Right lobe of liver (tissue), 6 donors: ENCODE measurements around the gene SGTA. TPM values are rescaled to one million over a fixed set of nuclear protein-coding genes. Genes with fewer than 3 reads are reported as not detected.

ENCODE experiments used
- ATAC-seq, 4 donors: fragments of 200-7000 bp; cut with Tn5 transposase; one replicate each; pipeline ENCODE4 v1.9.1; 2020; ENCODE audit warnings: mild to moderate bottlenecking in 4 of 4, moderate library complexity in 4 of 4
- DNase-seq, 3 donors: peaks; one replicate each; pipeline ENCODE4 v3.0.0-alpha.2; 2020
- H3K27ac ChIP-seq, 3 donors: fragments of 200-600 bp; one replicate each; pipeline ENCODE4 v1.8.0; 2022
- H3K27me3 ChIP-seq, 2 donors: fragments of 200-600 bp; one replicate each; pipeline ENCODE4 v1.8.0; 2022
- H3K36me3 ChIP-seq, 4 donors: fragments of 200-600 bp; sonication (generic) in 1 of 4; one replicate each; pipeline versions ENCODE4 v1.5.1 to v1.8.0; 2017 to 2022; ENCODE audit warnings: control low read depth in 1 of 4
- H3K4me1 ChIP-seq, 4 donors: fragments of 200-600 bp; sonication (generic) in 1 of 4; one replicate each; pipeline versions ENCODE4 v1.5.1 to v1.8.0; 2017 to 2022; ENCODE audit warnings: control low read depth in 1 of 4
- H3K4me3 ChIP-seq, 3 donors: fragments of 200-600 bp; one replicate each; pipeline ENCODE4 v1.8.0; 2022
- H3K9me3 ChIP-seq, 4 donors: fragments of 200-600 bp; sonication (generic) in 1 of 4; one replicate each; pipeline versions ENCODE4 v1.5.1 to v1.8.0; 2017 to 2022; ENCODE audit warnings: control low read depth in 1 of 4
- CTCF ChIP-seq, 4 donors: fragments of 200-600 bp in 3 of 4; fragments of 450-650 bp in 1 of 4; IDR thresholded peaks; one replicate each; pipeline versions ENCODE4 v1.5.1 to v1.8.0; 2016 to 2022; ENCODE audit warnings: antibody characterized with exemption in 4 of 4, mild to moderate bottlenecking in 2 of 4
- POLR2A ChIP-seq: fragments of 450-650 bp; IDR thresholded peaks from one replicate; pipeline ENCODE4 v1.6.1; 2017; ENCODE audit warnings: antibody characterized with exemption, mild to moderate bottlenecking
- WGBS: methylation state at CpG from one replicate; pipeline ENCODE4 v1.1.6; 2018; ENCODE audit warnings: low coverage, low lambda C conversion rate; ENCODE audit not compliant: insufficient coverage; ENCODE audit errors: missing lambda C conversion rate; 5-methylcytosine and 5-hydroxymethylcytosine counted together
- intact Hi-C, 2 donors: fragments of 100-400 bp; cut with DNase I; formaldehyde crosslinking; loops; one replicate each; pipeline versions ENCODE4 v1.11.2 to v1.14.1; 2022
- total RNA-seq, 6 experiments: library from RNA; depleted of rRNA in 2 of 6; stranded (reverse); fragments of >200 nt in 2 of 6; fragmentation: NEBNext Ultra II Directional in 3 of 6; extraction: Animal tissue kit (Norgen Biotek cat#: 25700) in 3 of 6; gene quantifications; one replicate each; pipeline versions ENCODE4 v1.1.0 to v1.2.4, GENCODE V29; 2016 to 2023
- donor health status: DM: no; HTN: yes; CAD: no.
- donor health status: DM: no; HTN: no; CAD: no.
- donor health status: DM: no; HTN: no; CAD: no.
- donor health status: DM: no; HTN: yes; CAD: no.
- donor health status: DM: no; HTN: yes; CAD: no.

Gene SGTA
- total RNA-seq, 6 experiments from 2014 or later: 21.5 to 41.7 (median 23.7) TPM

- Histone ChIP-seq H3K27ac (peak overlapping the region in 2 of 3 donors; percentile 92 to 94), H3K9me3 (no peaks in the 10 kb centered on the region), H3K4me1 (peaks cover 0 to 24% (median 9%) of the 10 kb centered on the region in 4 donors), H3K27me3 (no peaks in the 10 kb centered on the region), H3K4me3 (no peak overlapping the region), H3K36me3 (peaks cover 0 to 14% (median 3%) of the 10 kb centered on the region in 4 donors)
- peak in 2 of 4 donors; percentile 29 to 50 for ATAC-seq
- 18% methylated on average over 9 of the region's 16 CpGs for WGBS
- no peak for TF ChIP-seq CTCF (IDR thresholded peaks at IDR 0.05)
- TF ChIP-seq POLR2A: no peak
- DNase-seq: peak in 1 of 3 donors; percentile 73
- intact Hi-C loops: no loop called here
These were observed 8.8 kb upstream of the SGTA start for GRCh38 chr19:2791876-2792275.

GRCh38 chr19:2791440-2791839, 8.4 kb upstream of the SGTA start:
- DNase-seq (no peak), ATAC-seq (no peak)
- Histone ChIP-seq H3K9me3 (no peaks in the 10 kb centered on the region), H3K4me3 (peak overlapping the region in 2 of 3 donors; percentile 50 to 61), H3K27me3 (no peaks in the 10 kb centered on the region), H3K36me3 (peaks cover 0 to 14% (median 3%) of the 10 kb centered on the region in 4 donors), H3K4me1 (peaks cover 0 to 24% (median 9%) of the 10 kb centered on the region in 4 donors), H3K27ac (peak overlapping the region in 2 of 3 donors; percentile 92 to 94)
- intact Hi-C loops: no loop called here
- TF ChIP-seq CTCF (IDR thresholded peaks at IDR 0.05) (no peak), POLR2A (no peak)
- 75% methylated on average over 9 of the region's 16 CpGs for WGBS

- ATAC-seq (peak; percentile 87 to 90 (median 89)), DNase-seq (peak; percentile 76 to 92 (median 89))
- 27% methylated on average over 11 of the region's 32 CpGs for WGBS
- peaks cover 0 to 31% (median 9%) of the 10 kb centered on the region in 4 donors for H3K4me1 ChIP-seq
- H3K9me3 ChIP-seq: no peaks in the 10 kb centered on the region
- peak overlapping the region; percentile 30 to 61 (median 50) for H3K4me3 ChIP-seq
- H3K27ac ChIP-seq: peak overlapping the region; percentile 22 to 94 (median 92)
- TF ChIP-seq POLR2A (peak; percentile 26), CTCF (IDR thresholded peaks at IDR 0.05) (no peak)
- intact Hi-C loops: no loop called here
- no peaks in the 10 kb centered on the region for H3K27me3 ChIP-seq
- peaks cover 0 to 10% (median 3%) of the 10 kb centered on the region in 4 donors for H3K36me3 ChIP-seq
These were observed 7.6 kb upstream of the SGTA start for GRCh38 chr19:2790557-2791271.

- Histone ChIP-seq H3K4me1 (peaks cover 0 to 31% (median 9%) of the 10 kb centered on the region in 4 donors), H3K27me3 (no peaks in the 10 kb centered on the region), H3K27ac (peak overlapping the region; percentile 22 to 94 (median 92)), H3K4me3 (peak overlapping the region; percentile 30 to 61 (median 50)), H3K9me3 (no peaks in the 10 kb centered on the region), H3K36me3 (peaks cover 0 to 5% (median under 1%) of the 10 kb centered on the region in 4 donors)
- WGBS: 20% methylated on average over 2 of the region's 14 CpGs
- TF ChIP-seq POLR2A (no peak), CTCF (IDR thresholded peaks at IDR 0.05) (no peak)
- no peak for DNase-seq
- intact Hi-C loops: no loop called here
- ATAC-seq: peak; percentile 26 to 51 (median 38)
These were observed 7.1 kb upstream of the SGTA start for GRCh38 chr19:2790194-2790556.
